Measurements from ENCODE around the gene DIAPH3.

DNA sequence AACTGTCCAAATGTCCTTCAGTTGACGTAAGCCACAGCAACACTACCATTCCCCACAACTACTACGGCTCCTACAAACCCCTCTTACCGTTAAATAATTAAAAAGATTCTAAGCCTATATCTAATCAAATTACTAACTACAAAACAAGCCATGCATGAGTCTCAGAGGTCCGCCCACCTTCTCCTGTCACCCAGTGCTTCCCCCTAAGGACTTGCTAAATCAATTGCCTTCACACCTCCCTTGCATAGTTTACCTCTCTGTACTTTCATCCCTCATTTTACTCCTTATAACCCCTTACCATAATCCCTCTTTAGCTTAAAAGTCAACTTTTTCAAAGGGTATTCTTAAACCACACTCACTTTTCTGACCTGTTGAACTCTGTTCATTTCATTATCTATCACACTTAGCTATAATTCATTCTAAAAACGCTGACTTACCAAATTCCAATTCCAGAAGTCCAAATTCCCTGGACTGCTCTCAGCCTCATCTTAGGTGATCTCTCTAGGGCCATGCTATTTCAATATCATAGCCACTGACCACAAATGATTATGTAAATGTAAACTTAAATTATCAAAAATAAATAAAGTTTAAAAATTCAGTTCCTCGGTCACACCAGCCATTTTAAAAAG is 187.8 kb downstream of the DIAPH3 start:
- TF ChIP-seq, protein P1, sequence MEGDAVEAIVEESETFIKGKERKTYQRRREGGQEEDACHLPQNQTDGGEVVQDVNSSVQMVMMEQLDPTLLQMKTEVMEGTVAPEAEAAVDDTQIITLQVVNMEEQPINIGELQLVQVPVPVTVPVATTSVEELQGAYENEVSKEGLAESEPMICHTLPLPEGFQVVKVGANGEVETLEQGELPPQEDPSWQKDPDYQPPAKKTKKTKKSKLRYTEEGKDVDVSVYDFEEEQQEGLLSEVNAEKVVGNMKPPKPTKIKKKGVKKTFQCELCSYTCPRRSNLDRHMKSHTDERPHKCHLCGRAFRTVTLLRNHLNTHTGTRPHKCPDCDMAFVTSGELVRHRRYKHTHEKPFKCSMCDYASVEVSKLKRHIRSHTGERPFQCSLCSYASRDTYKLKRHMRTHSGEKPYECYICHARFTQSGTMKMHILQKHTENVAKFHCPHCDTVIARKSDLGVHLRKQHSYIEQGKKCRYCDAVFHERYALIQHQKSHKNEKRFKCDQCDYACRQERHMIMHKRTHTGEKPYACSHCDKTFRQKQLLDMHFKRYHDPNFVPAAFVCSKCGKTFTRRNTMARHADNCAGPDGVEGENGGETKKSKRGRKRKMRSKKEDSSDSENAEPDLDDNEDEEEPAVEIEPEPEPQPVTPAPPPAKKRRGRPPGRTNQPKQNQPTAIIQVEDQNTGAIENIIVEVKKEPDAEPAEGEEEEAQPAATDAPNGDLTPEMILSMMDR (IDR thresholded peaks at IDR 0.05), result no peak
- TF ChIP-seq POLR2AphosphoS5 (IDR thresholded peaks at IDR 0.05) (no peak), POLR2A (IDR thresholded peaks at IDR 0.05) (no peak)

All from breast epithelium (tissue), 3 donors.